ENCODE measurements around the gene PGLYRP4.

Gene PGLYRP4

GRCh38 chr1:153292740-153293479, 55.7 kb downstream of the PGLYRP4 start:
- no peak overlapping the region for H3K4me3 Mint-ChIP-seq
- intact Hi-C loops (cut with micrococcal nuclease) = no loop called here

GRCh38 chr1:153292185-153292584, 56.5 kb downstream of the PGLYRP4 start:
- Mint-ChIP-seq H3K36me3 (ENCODE audit: low read depth) (no peaks in the 10 kb centered on the region), H3K4me1 (ENCODE audit: low read depth) (peaks cover 14% of the 10 kb centered on the region), H3K27ac (no peak overlapping the region), H3K27me3 (peaks cover 25% of the 10 kb centered on the region), H3K4me3 (no peak overlapping the region), H3K9me3 (no peaks in the 10 kb centered on the region)
- intact Hi-C loops (cut with micrococcal nuclease) = no loop called here

More at GRCh38 chr1:153292740-153293479, 55.7 kb downstream of the PGLYRP4 start:
- no peaks in the 10 kb centered on the region for H3K36me3 Mint-ChIP-seq (ENCODE audit: low read depth)
- peaks cover 29% of the 10 kb centered on the region for H3K27me3 Mint-ChIP-seq
- H3K9me3 Mint-ChIP-seq = no peaks in the 10 kb centered on the region
- no peak overlapping the region for H3K27ac Mint-ChIP-seq
- H3K4me1 Mint-ChIP-seq (ENCODE audit: low read depth) = peaks cover 14% of the 10 kb centered on the region

- Mint-ChIP-seq H3K27me3 (peaks cover 21% of the 10 kb centered on the region), H3K36me3 (ENCODE audit: low read depth) (no peaks in the 10 kb centered on the region), H3K9me3 (no peaks in the 10 kb centered on the region), H3K4me3 (no peak overlapping the region), H3K4me1 (ENCODE audit: low read depth) (peaks cover 14% of the 10 kb centered on the region), H3K27ac (no peak overlapping the region)
- intact Hi-C loops (cut with micrococcal nuclease) = no loop called here
These were observed 57.1 kb downstream of the PGLYRP4 start for GRCh38 chr1:153291514-153291913.

GRCh38 chr1:153288634-153289275, 59.9 kb downstream of the PGLYRP4 start:
- intact Hi-C loops (cut with micrococcal nuclease) = no loop called here
- Mint-ChIP-seq H3K4me1 (ENCODE audit: low read depth) (peaks cover 14% of the 10 kb centered on the region), H3K27ac (no peak overlapping the region), H3K4me3 (no peak overlapping the region), H3K27me3 (peaks cover 17% of the 10 kb centered on the region), H3K9me3 (no peaks in the 10 kb centered on the region), H3K36me3 (ENCODE audit: low read depth) (no peaks in the 10 kb centered on the region)

All from dendritic cell treated with granulocyte-macrophage colony-stimulating factor and Interleukin-4, amounts not matched to agents 40 ng/mL and 50 ng/mL, for 4 days (primary cell).